Esophagus muscularis mucosa (tissue), 4 donors: Measurements from ENCODE around the gene IGFBPL1.

Source experiments
- EP300 ChIP-seq: sonication (generic); formaldehyde crosslinking; IDR thresholded peaks from one replicate; pipeline ENCODE4 v1.6.1; 2017; ENCODE audit warnings: antibody characterized with exemption
- POLR2A ChIP-seq: fragments of 450-650 bp; IDR thresholded peaks from one replicate; pipeline ENCODE4 v1.6.1; 2017; ENCODE audit warnings: antibody characterized with exemption, moderate library complexity, mild to moderate bottlenecking, low read depth
- TF ChIP-seq, protein P1 (sequence below), 3 experiments: fragments of 200-600 bp in 2 of 3; fragments of 450-650 bp in 1 of 3; sonication (generic) in 2 of 3; IDR thresholded peaks; one replicate each; pipeline ENCODE4 v1.5.1; 2017 to 2019; ENCODE audit warnings: antibody characterized with exemption in 3 of 3, mild to moderate bottlenecking in 2 of 3, moderate library complexity in 1 of 3

DNA sequence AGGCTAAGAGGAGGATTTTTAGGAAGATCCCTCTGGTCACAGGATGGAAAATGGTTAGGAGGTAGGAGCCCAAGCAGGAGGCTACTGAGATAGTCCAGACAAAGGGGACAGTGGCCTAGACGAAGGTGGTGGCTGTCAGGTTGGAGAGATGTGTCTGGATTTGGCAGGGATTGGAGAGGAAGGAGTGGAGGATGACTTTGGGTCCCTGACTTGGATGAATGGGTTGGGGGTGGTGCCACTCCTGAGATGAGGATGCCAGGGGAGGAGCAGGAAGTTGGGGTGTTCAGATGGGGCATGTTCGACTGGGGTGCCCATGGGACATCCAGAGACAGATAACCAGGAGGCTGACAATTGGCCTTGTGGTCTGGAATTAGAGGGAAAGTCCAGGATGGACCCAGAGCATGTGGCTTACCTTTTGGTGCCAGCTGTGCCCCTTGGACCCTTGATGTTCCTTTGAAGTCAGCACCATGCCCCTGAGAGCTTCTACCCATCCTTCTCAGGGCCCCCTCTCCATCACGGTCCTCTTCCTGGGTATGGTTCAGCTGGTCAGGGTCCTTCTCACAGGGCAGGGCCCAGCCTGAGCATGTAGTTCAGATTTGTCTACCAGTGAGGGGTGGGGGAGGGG is 15.1 kb upstream of the IGFBPL1 start:
- TF ChIP-seq POLR2A (no peak), EP300 (no peak)
- TF ChIP-seq, protein P1, sequence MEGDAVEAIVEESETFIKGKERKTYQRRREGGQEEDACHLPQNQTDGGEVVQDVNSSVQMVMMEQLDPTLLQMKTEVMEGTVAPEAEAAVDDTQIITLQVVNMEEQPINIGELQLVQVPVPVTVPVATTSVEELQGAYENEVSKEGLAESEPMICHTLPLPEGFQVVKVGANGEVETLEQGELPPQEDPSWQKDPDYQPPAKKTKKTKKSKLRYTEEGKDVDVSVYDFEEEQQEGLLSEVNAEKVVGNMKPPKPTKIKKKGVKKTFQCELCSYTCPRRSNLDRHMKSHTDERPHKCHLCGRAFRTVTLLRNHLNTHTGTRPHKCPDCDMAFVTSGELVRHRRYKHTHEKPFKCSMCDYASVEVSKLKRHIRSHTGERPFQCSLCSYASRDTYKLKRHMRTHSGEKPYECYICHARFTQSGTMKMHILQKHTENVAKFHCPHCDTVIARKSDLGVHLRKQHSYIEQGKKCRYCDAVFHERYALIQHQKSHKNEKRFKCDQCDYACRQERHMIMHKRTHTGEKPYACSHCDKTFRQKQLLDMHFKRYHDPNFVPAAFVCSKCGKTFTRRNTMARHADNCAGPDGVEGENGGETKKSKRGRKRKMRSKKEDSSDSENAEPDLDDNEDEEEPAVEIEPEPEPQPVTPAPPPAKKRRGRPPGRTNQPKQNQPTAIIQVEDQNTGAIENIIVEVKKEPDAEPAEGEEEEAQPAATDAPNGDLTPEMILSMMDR (IDR thresholded peaks at IDR 0.05) = no peak
